Liver (tissue), 3 donors: ENCODE data around the gene SNRPB2.

Source experiments
- ATF3 ChIP-seq: IDR thresholded peaks from 2 replicates; pipeline ENCODE4 v1.6.1; 2016; ENCODE audit warnings: antibody characterized with exemption
- CTCF ChIP-seq: fragments of 150-350 bp; IDR thresholded peaks from 2 replicates; pipeline ENCODE4 v1.5.1; 2017; ENCODE audit warnings: improper control_type of control experiment, low read depth, low read length; ENCODE audit not compliant: missing input control
- GABPA ChIP-seq, 2 donors: IDR thresholded peaks in 1 of 2; conservative IDR thresholded peaks in 1 of 2; 2 replicates each; pipeline ENCODE4 v1.6.1; 2016; ENCODE audit warnings: antibody characterized with exemption in 2 of 2, mild to moderate bottlenecking in 1 of 2, moderate library complexity in 1 of 2
- HNF4A ChIP-seq, 2 donors: conservative IDR thresholded peaks; 2 replicates each; pipeline ENCODE4 v1.6.1; 2016; ENCODE audit warnings: antibody characterized with exemption in 2 of 2, mild to moderate bottlenecking in 2 of 2
- HNF4G ChIP-seq: IDR thresholded peaks from 2 replicates; pipeline ENCODE4 v1.6.1; 2016; ENCODE audit warnings: antibody characterized with exemption
- MAX ChIP-seq: IDR thresholded peaks from 2 replicates; pipeline ENCODE4 v1.6.1; 2016; ENCODE audit warnings: antibody characterized with exemption
- RAD21 ChIP-seq, 2 donors: IDR thresholded peaks; 2 replicates each; pipeline ENCODE4 v1.6.1; 2016; ENCODE audit warnings: antibody characterized with exemption in 2 of 2, mild to moderate bottlenecking in 2 of 2
- REST ChIP-seq: IDR thresholded peaks from 2 replicates; pipeline ENCODE4 v1.6.1; 2016; ENCODE audit warnings: antibody characterized with exemption, mild to moderate bottlenecking
- TAF1 ChIP-seq: conservative IDR thresholded peaks from 2 replicates; pipeline ENCODE4 v1.6.1; 2016; ENCODE audit warnings: antibody characterized with exemption, mild to moderate bottlenecking
- donor health status: healthy.
- donor health status: healthy.

- no peak for TF ChIP-seq CTCF
- TF ChIP-seq HNF4G: no peak
- no peak for TF ChIP-seq REST
- no peak for TF ChIP-seq RAD21 (IDR thresholded peaks at IDR 0.05)
- no peak for TF ChIP-seq ATF3
- no peak for TF ChIP-seq MAX
- TF ChIP-seq GABPA (IDR thresholded peaks at IDR 0.05 in 1 of 2, conservative IDR thresholded peaks at IDR 0.05 in 1 of 2): no peak
- no peak for TF ChIP-seq HNF4A (conservative IDR thresholded peaks at IDR 0.05)
- no peak for TF ChIP-seq TAF1
These were observed 19.7 kb downstream of the SNRPB2 start for GRCh38 chr20:16749573-16749972.
